ENCODE measurements around the gene EGFLAM.

Gene EGFLAM

GRCh38 chr5:38258319-38259061 is at the start of gene EGFLAM:
Gene EGFLAM (plus strand): TSS chr5:38258559. CDS start chr5:38258755, 196 bp downstream.
- DNase-seq = peak; percentile 91
- peak; percentile 54 for TF ChIP-seq CTCF (IDR thresholded peaks at IDR 0.05; ENCODE audit: low read depth, low read length)
- Histone ChIP-seq H3K27me3 (ENCODE audit: insufficient read depth, low read depth, severe bottlenecking) (no peaks in the 10 kb centered on the region), H3K27ac (peak within 1 kb of the TSS; percentile 96), H3K4me3 (ENCODE audit: low read depth, low read length) (peak within 1 kb of the TSS; percentile 65), H3K9me3 (ENCODE audit: severe bottlenecking) (peaks cover 3% of the 10 kb centered on the region), H3K36me3 (peaks cover 11% of the 10 kb centered on the region)

GRCh38 chr5:38208782-38209378 is 49.5 kb upstream of the EGFLAM start:
- Histone ChIP-seq H3K4me3 (ENCODE audit: low read depth, low read length) (no peak overlapping the region), H3K27ac (no peak overlapping the region), H3K36me3 (no peaks in the 10 kb centered on the region), H3K27me3 (ENCODE audit: insufficient read depth, low read depth, severe bottlenecking) (no peaks in the 10 kb centered on the region), H3K9me3 (ENCODE audit: severe bottlenecking) (peaks cover 4% of the 10 kb centered on the region)
- peak; percentile 65 for DNase-seq
- peak; percentile 73 for TF ChIP-seq CTCF (IDR thresholded peaks at IDR 0.05; ENCODE audit: low read depth, low read length)

GRCh38 chr5:38210676-38211353 is 47.5 kb upstream of the EGFLAM start:
- H3K4me3 ChIP-seq (ENCODE audit: low read depth, low read length) = no peak overlapping the region
- TF ChIP-seq CTCF (IDR thresholded peaks at IDR 0.05; ENCODE audit: low read depth, low read length) = no peak
- H3K36me3 ChIP-seq = no peaks in the 10 kb centered on the region
- peaks cover 4% of the 10 kb centered on the region for H3K9me3 ChIP-seq (ENCODE audit: severe bottlenecking)
- no peak for DNase-seq
- no peaks in the 10 kb centered on the region for H3K27me3 ChIP-seq (ENCODE audit: insufficient read depth, low read depth, severe bottlenecking)
- no peak overlapping the region; the same call in 1 of the 2 replicates for H3K27ac ChIP-seq

- Histone ChIP-seq H3K36me3 (no peaks in the 10 kb centered on the region), H3K9me3 (ENCODE audit: severe bottlenecking) (peaks cover 4% of the 10 kb centered on the region), H3K4me3 (ENCODE audit: low read depth, low read length) (no peak overlapping the region), H3K27ac (no peak overlapping the region), H3K27me3 (ENCODE audit: insufficient read depth, low read depth, severe bottlenecking) (no peaks in the 10 kb centered on the region)
- no peak for TF ChIP-seq CTCF (IDR thresholded peaks at IDR 0.05; ENCODE audit: low read depth, low read length)
- no peak for DNase-seq
Observed at GRCh38 chr5:38211354-38211710, 47.0 kb upstream of the EGFLAM start.

GRCh38 chr5:38212307-38212706 is 46.1 kb upstream of the EGFLAM start:
- H3K4me3 ChIP-seq (ENCODE audit: low read depth, low read length) = no peak overlapping the region
- no peaks in the 10 kb centered on the region for H3K27me3 ChIP-seq (ENCODE audit: insufficient read depth, low read depth, severe bottlenecking)
- TF ChIP-seq CTCF (IDR thresholded peaks at IDR 0.05; ENCODE audit: low read depth, low read length) = no peak
- H3K27ac ChIP-seq = no peak overlapping the region
- no peak for DNase-seq
- H3K36me3 ChIP-seq = no peaks in the 10 kb centered on the region
- peaks cover 4% of the 10 kb centered on the region for H3K9me3 ChIP-seq (ENCODE audit: severe bottlenecking)
